ENCODE data around the gene HS6ST3.

DNA sequence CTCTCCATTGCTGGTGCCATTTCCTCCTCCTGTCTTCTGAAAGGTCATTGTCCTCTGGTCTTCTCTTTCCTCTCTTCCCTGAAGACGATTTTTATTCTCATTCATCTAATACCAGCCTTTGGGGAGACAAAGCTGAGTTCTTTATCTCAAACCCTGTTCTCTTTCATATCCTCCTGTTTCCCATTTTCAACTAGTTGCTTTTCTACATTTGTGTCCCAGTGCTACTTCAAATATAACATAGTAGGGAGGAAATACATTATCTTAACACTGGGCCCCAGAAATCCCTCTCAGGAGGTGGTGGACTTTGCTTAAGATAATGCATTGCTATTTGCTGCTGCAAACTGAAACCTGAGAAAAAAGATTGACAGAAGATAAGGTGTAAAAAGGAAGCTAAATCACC is 159.1 kb downstream of the HS6ST3 start:
- TF ChIP-seq, protein P1, sequence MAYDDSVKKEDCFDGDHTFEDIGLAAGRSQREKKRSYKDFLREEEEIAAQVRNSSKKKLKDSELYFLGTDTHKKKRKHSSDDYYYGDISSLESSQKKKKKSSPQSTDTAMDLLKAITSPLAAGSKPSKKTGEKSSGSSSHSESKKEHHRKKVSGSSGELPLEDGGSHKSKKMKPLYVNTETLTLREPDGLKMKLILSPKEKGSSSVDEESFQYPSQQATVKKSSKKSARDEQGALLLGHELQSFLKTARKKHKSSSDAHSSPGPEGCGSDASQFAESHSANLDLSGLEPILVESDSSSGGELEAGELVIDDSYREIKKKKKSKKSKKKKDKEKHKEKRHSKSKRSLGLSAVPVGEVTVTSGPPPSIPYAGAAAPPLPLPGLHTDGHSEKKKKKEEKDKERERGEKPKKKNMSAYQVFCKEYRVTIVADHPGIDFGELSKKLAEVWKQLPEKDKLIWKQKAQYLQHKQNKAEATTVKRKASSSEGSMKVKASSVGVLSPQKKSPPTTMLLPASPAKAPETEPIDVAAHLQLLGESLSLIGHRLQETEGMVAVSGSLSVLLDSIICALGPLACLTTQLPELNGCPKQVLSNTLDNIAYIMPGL (CRISPR knock-in tag; IDR thresholded peaks at IDR 0.05), result no peak
- TF ChIP-seq NR4A1 (CRISPR knock-in tag; IDR thresholded peaks at IDR 0.05) (no peak), NR4A1 (tag; IDR thresholded peaks at IDR 0.05) (no peak), GTF2A2 (tag; IDR thresholded peaks at IDR 0.05) (no peak), CHCHD3 (CRISPR knock-in tag; IDR thresholded peaks at IDR 0.05) (no peak), PCBP2 (IDR thresholded peaks at IDR 0.05; ENCODE audit: low read depth, low read length, poor library complexity, severe bottlenecking) (no peak), ZNF232 (CRISPR knock-in tag; IDR thresholded peaks at IDR 0.05) (no peak), ZNF75A (CRISPR knock-in tag; IDR thresholded peaks at IDR 0.05) (no peak), GABPA (tag; conservative IDR thresholded peaks at IDR 0.05; ENCODE audit: low read depth) (no peak), CBX5 (IDR thresholded peaks at IDR 0.05; ENCODE audit: borderline replicate concordance, low read depth) (no peak)
- TF ChIP-seq, protein P2, sequence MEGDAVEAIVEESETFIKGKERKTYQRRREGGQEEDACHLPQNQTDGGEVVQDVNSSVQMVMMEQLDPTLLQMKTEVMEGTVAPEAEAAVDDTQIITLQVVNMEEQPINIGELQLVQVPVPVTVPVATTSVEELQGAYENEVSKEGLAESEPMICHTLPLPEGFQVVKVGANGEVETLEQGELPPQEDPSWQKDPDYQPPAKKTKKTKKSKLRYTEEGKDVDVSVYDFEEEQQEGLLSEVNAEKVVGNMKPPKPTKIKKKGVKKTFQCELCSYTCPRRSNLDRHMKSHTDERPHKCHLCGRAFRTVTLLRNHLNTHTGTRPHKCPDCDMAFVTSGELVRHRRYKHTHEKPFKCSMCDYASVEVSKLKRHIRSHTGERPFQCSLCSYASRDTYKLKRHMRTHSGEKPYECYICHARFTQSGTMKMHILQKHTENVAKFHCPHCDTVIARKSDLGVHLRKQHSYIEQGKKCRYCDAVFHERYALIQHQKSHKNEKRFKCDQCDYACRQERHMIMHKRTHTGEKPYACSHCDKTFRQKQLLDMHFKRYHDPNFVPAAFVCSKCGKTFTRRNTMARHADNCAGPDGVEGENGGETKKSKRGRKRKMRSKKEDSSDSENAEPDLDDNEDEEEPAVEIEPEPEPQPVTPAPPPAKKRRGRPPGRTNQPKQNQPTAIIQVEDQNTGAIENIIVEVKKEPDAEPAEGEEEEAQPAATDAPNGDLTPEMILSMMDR (IDR thresholded peaks at IDR 0.05 in 2 of 3, conservative IDR thresholded peaks at IDR 0.05 in 1 of 3; ENCODE audit: insufficient read depth in 2 of 3, low read depth in 1 of 3, low read length in 3 of 3), result no peak
